ENCODE data around the gene UQCC5. TPM values are rescaled to one million over a fixed set of nuclear protein-coding genes. Genes with fewer than 3 reads are reported as not detected.

Gene UQCC5
- total RNA-seq, 3 donors from 2014 or later, result 22.8 to 25.7 (median 23.2) TPM

- H3K9me3 Mint-ChIP-seq, result no peaks in the 10 kb centered on the region
- H3K27me3 Mint-ChIP-seq (ENCODE audit: low read depth), result no peaks in the 10 kb centered on the region
- H3K4me1 Mint-ChIP-seq (ENCODE audit: low read depth), result peaks cover 2% of the 10 kb centered on the region
- ATAC-seq (no peak), DNase-seq (no peak)
- peaks cover 21% of the 10 kb centered on the region for H3K36me3 Mint-ChIP-seq (ENCODE audit: insufficient read depth)
- no peak overlapping the region for H3K4me3 Mint-ChIP-seq
Observed at GRCh38 chr3:52546111-52546901, 9.9 kb downstream of the UQCC5 start.

DNA sequence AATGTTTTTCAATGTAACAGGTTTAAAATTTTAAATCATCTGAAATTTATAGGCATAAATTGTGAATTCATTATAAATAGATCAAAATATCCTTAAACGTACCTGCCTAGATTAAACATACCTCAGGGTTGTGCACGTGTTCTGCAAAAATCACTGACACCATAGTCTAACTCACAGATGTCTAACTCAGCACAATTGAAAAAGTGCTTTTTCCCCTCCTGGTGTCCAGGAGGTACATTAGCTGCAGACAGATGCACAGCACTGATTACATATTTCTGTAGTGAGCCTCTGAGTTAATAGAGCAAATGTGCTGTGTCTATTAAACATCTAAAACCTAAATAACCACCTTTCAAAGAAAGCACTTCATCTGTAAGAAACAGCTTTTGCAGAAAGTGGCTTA, 10.7 kb downstream of the UQCC5 start:
- Mint-ChIP-seq H3K4me1 (ENCODE audit: low read depth) (peaks cover 2% of the 10 kb centered on the region), H3K4me3 (no peak overlapping the region), H3K36me3 (ENCODE audit: insufficient read depth) (peaks cover 23% of the 10 kb centered on the region), H3K27me3 (ENCODE audit: low read depth) (no peaks in the 10 kb centered on the region), H3K9me3 (no peaks in the 10 kb centered on the region)
- ATAC-seq (no peak), DNase-seq (no peak)

DNA sequence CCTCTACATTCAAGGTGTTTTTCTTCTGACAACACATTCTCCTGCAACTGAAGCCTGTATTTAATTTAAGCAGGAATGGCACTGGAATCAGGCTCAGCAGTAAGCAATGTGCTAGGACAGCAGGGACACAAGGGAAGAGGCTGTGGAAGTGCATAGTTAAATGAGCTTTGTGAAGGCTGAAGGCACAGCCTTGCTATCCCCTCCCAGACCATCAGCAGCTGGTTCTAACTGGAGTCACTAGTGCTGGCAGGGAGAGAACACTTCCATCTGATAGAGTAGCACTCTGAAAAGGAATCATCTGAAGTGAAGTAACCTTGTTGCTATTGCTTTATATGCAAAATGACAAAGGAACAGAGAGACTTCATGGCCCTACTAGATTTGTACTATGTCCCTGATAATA, 14.7 kb downstream of the UQCC5 start:
- H3K36me3 Mint-ChIP-seq (ENCODE audit: insufficient read depth), result peaks cover 31% of the 10 kb centered on the region
- no peak overlapping the region for H3K4me3 Mint-ChIP-seq
- H3K9me3 Mint-ChIP-seq, result no peaks in the 10 kb centered on the region
- no peaks in the 10 kb centered on the region for H3K4me1 Mint-ChIP-seq (ENCODE audit: low read depth)
- H3K27me3 Mint-ChIP-seq (ENCODE audit: low read depth), result no peaks in the 10 kb centered on the region
- ATAC-seq (no peak), DNase-seq (no peak)

DNA sequence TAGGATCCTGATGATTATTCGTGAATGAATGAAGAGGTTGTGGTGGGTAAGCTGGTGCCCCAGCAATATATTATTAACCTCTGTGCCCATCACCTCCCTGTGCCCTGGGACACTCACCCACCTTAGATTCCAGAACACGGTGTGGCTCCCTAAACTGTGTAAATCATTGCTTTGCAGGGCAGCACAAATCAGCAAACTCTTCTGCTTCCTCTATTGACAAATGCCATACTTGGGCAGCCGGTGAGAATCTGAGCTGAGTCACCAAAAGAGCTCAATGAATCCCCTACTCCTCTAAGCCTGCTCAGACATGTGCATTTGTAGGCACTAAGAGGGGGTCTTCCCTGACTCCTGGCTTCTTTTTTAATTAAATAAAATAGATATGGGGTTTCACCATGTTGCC, 15.7 kb downstream of the UQCC5 start:
- H3K4me1 Mint-ChIP-seq (ENCODE audit: low read depth), result no peaks in the 10 kb centered on the region
- no peak for ATAC-seq
- H3K27me3 Mint-ChIP-seq (ENCODE audit: low read depth), result no peaks in the 10 kb centered on the region

GRCh38 chr3:52554026-52554755, 17.8 kb downstream of the UQCC5 start:
- no peak for ATAC-seq
- no peaks in the 10 kb centered on the region for H3K9me3 Mint-ChIP-seq
- DNase-seq, result no peak
- H3K4me3 Mint-ChIP-seq, result no peak overlapping the region
- H3K27me3 Mint-ChIP-seq (ENCODE audit: low read depth), result no peaks in the 10 kb centered on the region
- peaks cover 31% of the 10 kb centered on the region for H3K36me3 Mint-ChIP-seq (ENCODE audit: insufficient read depth)
- no peaks in the 10 kb centered on the region for H3K4me1 Mint-ChIP-seq (ENCODE audit: low read depth)

More for the DNA sequence above, 15.7 kb downstream of the UQCC5 start:
- H3K4me3 Mint-ChIP-seq, result no peak overlapping the region
- H3K36me3 Mint-ChIP-seq (ENCODE audit: insufficient read depth), result peaks cover 30% of the 10 kb centered on the region
- no peak for DNase-seq
- H3K9me3 Mint-ChIP-seq, result no peaks in the 10 kb centered on the region

- Mint-ChIP-seq H3K36me3 (ENCODE audit: insufficient read depth) (peaks cover 32% of the 10 kb centered on the region), H3K27me3 (ENCODE audit: low read depth) (no peaks in the 10 kb centered on the region), H3K9me3 (no peaks in the 10 kb centered on the region)
Observed at GRCh38 chr3:52555056-52555455, 18.7 kb downstream of the UQCC5 start.

GRCh38 chr3:52557011-52557960, 20.9 kb downstream of the UQCC5 start:
- H3K4me3 Mint-ChIP-seq, result no peak overlapping the region
- no peaks in the 10 kb centered on the region for H3K4me1 Mint-ChIP-seq (ENCODE audit: low read depth)
- no peaks in the 10 kb centered on the region for H3K9me3 Mint-ChIP-seq
- ATAC-seq, result no peak
- peaks cover 32% of the 10 kb centered on the region for H3K36me3 Mint-ChIP-seq (ENCODE audit: insufficient read depth)
- no peak for DNase-seq
- H3K27me3 Mint-ChIP-seq (ENCODE audit: low read depth), result no peaks in the 10 kb centered on the region

More at GRCh38 chr3:52555056-52555455, 18.7 kb downstream of the UQCC5 start:
- DNase-seq (no peak), ATAC-seq (no peak)
- H3K4me3 Mint-ChIP-seq, result no peak overlapping the region
- H3K4me1 Mint-ChIP-seq (ENCODE audit: low read depth), result no peaks in the 10 kb centered on the region

GRCh38 chr3:52558436-52558835, 22.0 kb downstream of the UQCC5 start:
- Mint-ChIP-seq H3K4me3 (no peak overlapping the region), H3K36me3 (ENCODE audit: insufficient read depth) (peaks cover 39% of the 10 kb centered on the region), H3K27me3 (ENCODE audit: low read depth) (no peaks in the 10 kb centered on the region), H3K9me3 (no peaks in the 10 kb centered on the region), H3K4me1 (ENCODE audit: low read depth) (no peaks in the 10 kb centered on the region)
- DNase-seq (no peak), ATAC-seq (no peak)

DNA sequence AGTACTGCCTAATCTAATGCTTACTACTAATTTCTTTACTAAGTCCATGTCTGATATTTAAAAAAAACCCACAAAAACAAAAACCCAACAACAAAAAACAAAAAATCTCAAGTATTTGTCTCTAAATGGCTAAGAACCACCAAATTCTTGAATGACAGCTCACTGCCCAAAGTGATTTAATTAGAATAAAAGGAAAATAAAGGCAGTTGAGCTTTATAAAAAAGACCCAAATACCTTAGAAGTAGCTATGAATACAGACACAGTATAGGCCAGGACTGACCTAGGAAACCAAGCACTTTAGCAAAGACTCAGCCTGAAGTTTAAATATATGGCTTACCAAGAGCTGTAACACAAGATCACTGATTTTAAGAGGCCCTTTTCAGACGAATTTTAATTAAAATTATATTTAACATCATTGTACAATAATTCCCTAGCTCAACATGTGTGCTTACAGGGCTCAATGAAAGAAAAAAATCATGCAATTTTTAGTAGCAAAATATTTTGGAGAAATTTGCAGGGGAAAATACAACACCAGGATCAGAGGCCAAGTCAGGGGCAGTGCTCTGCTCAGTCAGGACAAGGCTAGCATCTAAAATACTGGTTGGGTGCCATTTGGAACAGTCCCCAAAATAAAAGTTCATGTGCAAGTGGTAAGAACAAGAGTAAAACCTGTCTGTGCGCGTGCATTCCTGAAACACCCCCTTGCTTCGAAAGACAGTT, 24.8 kb downstream of the UQCC5 start:
- no peak overlapping the region for H3K4me3 Mint-ChIP-seq
- H3K9me3 Mint-ChIP-seq, result no peaks in the 10 kb centered on the region
- H3K36me3 Mint-ChIP-seq (ENCODE audit: insufficient read depth), result peaks cover 30% of the 10 kb centered on the region
- H3K4me1 Mint-ChIP-seq (ENCODE audit: low read depth), result no peaks in the 10 kb centered on the region
- no peak for ATAC-seq
- H3K27me3 Mint-ChIP-seq (ENCODE audit: low read depth), result no peaks in the 10 kb centered on the region
- no peak for DNase-seq

DNA sequence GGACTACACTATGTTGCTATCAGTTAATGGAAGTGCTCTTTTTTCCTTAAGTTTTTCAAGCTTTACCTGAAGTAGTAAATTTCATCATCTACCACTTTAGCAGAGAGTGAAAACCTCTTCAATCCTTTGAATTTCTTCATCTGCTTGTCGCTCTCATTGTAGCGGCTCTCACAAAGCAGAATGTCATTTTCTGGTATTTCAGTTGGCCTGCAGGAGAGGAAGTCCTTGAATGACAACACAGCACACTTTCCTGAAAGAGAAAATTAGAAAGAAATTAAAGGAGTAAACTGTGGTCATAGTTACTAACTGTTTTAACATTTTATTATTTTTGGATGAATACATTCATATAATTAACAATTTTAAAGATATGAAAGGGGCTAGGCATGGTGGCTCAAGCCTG, 27.6 kb downstream of the UQCC5 start:
- H3K36me3 Mint-ChIP-seq (ENCODE audit: insufficient read depth), result peaks cover 27% of the 10 kb centered on the region
- no peak for DNase-seq
- ATAC-seq, result no peak

DNA sequence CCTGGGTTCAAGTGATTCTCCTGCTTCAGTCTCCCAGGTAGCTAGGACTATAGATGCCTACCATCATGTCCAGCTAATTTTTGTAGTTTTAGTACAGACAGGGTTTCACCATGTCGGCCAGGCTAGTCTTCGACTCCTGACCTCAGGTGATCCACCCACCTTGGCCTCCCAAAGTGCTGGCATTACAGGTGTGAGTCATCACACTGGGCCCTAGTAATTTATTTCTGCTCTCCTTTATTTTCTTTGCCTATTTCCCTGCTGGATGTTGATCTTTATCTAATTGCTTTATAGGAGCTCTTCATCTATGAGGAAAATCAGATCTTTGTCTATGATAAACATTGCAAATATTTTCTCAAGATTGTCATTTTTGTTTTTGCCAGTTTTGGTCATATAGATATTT, 31.7 kb downstream of the UQCC5 start:
- H3K36me3 Mint-ChIP-seq (ENCODE audit: insufficient read depth), result peaks cover 11% of the 10 kb centered on the region
- H3K27me3 Mint-ChIP-seq (ENCODE audit: low read depth), result no peaks in the 10 kb centered on the region
- no peak for ATAC-seq
- no peaks in the 10 kb centered on the region for H3K9me3 Mint-ChIP-seq
- DNase-seq, result no peak
- H3K4me3 Mint-ChIP-seq, result no peak overlapping the region
- no peaks in the 10 kb centered on the region for H3K4me1 Mint-ChIP-seq (ENCODE audit: low read depth)

More for the DNA sequence above, 27.6 kb downstream of the UQCC5 start:
- Mint-ChIP-seq H3K9me3 (no peaks in the 10 kb centered on the region), H3K4me1 (ENCODE audit: low read depth) (no peaks in the 10 kb centered on the region), H3K27me3 (ENCODE audit: low read depth) (no peaks in the 10 kb centered on the region), H3K4me3 (no peak overlapping the region)

- no peak overlapping the region for H3K4me3 Mint-ChIP-seq
- no peaks in the 10 kb centered on the region for H3K9me3 Mint-ChIP-seq
- no peaks in the 10 kb centered on the region for H3K27me3 Mint-ChIP-seq (ENCODE audit: low read depth)
- H3K4me1 Mint-ChIP-seq (ENCODE audit: low read depth), result no peaks in the 10 kb centered on the region
- peaks cover 15% of the 10 kb centered on the region for H3K36me3 Mint-ChIP-seq (ENCODE audit: insufficient read depth)
- ATAC-seq (no peak), DNase-seq (no peak)
Observed at GRCh38 chr3:52570076-52570475, 33.7 kb downstream of the UQCC5 start.

DNA sequence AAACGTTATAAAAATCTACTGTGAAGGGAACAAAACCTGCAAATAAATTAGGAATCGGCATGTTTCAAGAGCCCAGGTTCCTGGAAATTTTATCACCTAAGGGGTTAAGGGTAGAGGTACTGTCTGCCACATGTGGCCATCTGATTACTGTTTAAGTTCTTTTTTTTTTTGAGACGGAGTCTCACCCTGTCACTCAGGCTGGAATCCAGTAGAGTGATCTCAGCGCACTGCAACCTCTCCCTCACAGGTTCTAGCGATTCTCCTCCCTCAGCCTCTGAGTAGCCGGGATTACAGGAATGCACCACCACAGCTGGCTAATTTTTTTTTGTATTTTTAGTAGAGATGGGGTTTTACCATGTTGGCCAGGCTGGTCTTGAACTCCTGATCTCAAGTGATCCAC, 35.8 kb downstream of the UQCC5 start:
- no peak for DNase-seq

More for the DNA sequence above, 35.8 kb downstream of the UQCC5 start:
- H3K4me1 Mint-ChIP-seq (ENCODE audit: low read depth), result no peaks in the 10 kb centered on the region
- no peak for ATAC-seq
- H3K27me3 Mint-ChIP-seq (ENCODE audit: low read depth), result no peaks in the 10 kb centered on the region
- peaks cover 23% of the 10 kb centered on the region for H3K36me3 Mint-ChIP-seq (ENCODE audit: insufficient read depth)
- H3K9me3 Mint-ChIP-seq, result no peaks in the 10 kb centered on the region
- no peak overlapping the region for H3K4me3 Mint-ChIP-seq
